ENCODE data around the gene GDAP2.
"Not testable (repeated sequence)": the region's sequence is repeated elsewhere in the genome, so short reads cannot be mapped to it uniquely, and the experiment has no call there.

DNA sequence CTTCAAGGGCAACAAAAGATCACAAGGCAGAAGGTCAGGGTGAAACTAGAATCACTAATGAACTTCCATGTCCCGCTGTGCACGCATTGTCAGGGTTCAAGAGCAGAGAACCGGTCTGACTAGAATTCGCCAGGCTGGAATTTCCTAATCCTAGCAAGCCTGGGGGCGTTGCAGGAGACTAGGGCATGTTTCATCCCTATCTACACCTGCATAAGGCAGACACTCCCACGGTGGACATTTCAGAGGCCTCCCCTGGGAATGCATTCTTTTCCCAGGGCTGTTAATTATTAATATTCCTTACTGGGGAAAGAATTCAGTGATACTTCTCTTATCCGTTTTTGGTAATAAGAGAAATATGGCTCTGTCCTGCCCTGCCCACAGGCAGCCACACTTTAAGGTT lies 6.7 kb downstream of the GDAP2 start:
- TF ChIP-seq SUZ12 (IDR thresholded peaks at IDR 0.05); ELF4 (IDR thresholded peaks at IDR 0.05); FOXK2 (IDR thresholded peaks at IDR 0.05); BHLHE40 (IDR thresholded peaks at IDR 0.05; ENCODE audit: borderline replicate concordance); FOXA1 (IDR thresholded peaks at IDR 0.05): not testable (repeated sequence)

Measured in HEK293T (cell line).